GM19467 (cell line): Measurements from ENCODE around the gene MAPK12.

Experiments
- ATAC-seq: cut with Tn5 transposase; IDR thresholded peaks from one replicate; pipeline ENCODE4 v1.9.1; 2021; ENCODE audit warnings: mild to moderate bottlenecking, moderate library complexity; ENCODE audit not compliant: unreplicated experiment

Gene MAPK12

GRCh38 chr22:50261615-50262459 is at the start of gene MAPK12:
Gene MAPK12, minus strand, starts transcription at chr22:50261683. Its CDS starts 174 bp downstream, at chr22:50261509.
- ATAC-seq = no peak

- ATAC-seq = no peak
Measured at GRCh38 chr22:50310949-50311444, 49.5 kb upstream of the MAPK12 start.

- no peak for ATAC-seq
Measured at GRCh38 chr22:50310031-50310722, 48.7 kb upstream of the MAPK12 start.

GRCh38 chr22:50309601-50309991 is 48.1 kb upstream of the MAPK12 start:
- no peak for ATAC-seq

- ATAC-seq = no peak
Measured at GRCh38 chr22:50308986-50309600, 47.6 kb upstream of the MAPK12 start.

- no peak for ATAC-seq
Measured at GRCh38 chr22:50308597-50308935, 47.1 kb upstream of the MAPK12 start.

- no peak for ATAC-seq
Measured at GRCh38 chr22:50307890-50308596, 46.6 kb upstream of the MAPK12 start.

GRCh38 chr22:50306753-50307749 is 45.6 kb upstream of the MAPK12 start, which contains the start of gene PLXNB2:
Gene PLXNB2, minus strand, starts transcription at chr22:50307646. Its CDS starts 17,062 bp downstream, at chr22:50290584.
- no peak for ATAC-seq

- no peak for ATAC-seq
Measured at GRCh38 chr22:50305923-50306566, 44.6 kb upstream of the MAPK12 start.

GRCh38 chr22:50305393-50305922 is 44.0 kb upstream of the MAPK12 start:
- no peak for ATAC-seq

GRCh38 chr22:50304528-50305392 is 43.3 kb upstream of the MAPK12 start:
- no peak for ATAC-seq

GRCh38 chr22:50303848-50304527 is 42.5 kb upstream of the MAPK12 start:
- no peak for ATAC-seq

- no peak for ATAC-seq
Measured at GRCh38 chr22:50303515-50303847, 42.0 kb upstream of the MAPK12 start.

GRCh38 chr22:50302564-50302963 is 41.1 kb upstream of the MAPK12 start:
- no peak for ATAC-seq

GRCh38 chr22:50302041-50302541 is 40.6 kb upstream of the MAPK12 start:
- no peak for ATAC-seq

- no peak for ATAC-seq
Measured at GRCh38 chr22:50301581-50301991, 40.1 kb upstream of the MAPK12 start.

GRCh38 chr22:50300620-50301257 is 39.3 kb upstream of the MAPK12 start:
- ATAC-seq = no peak
